HepG2 (cell line): ENCODE measurements around the gene NISCH. TPM values are rescaled to one million over a fixed set of nuclear protein-coding genes. Genes with fewer than 3 reads are reported as not detected.

Source experiments
- AHR ChIP-seq: IDR thresholded peaks from 2 replicates; pipeline ENCODE4 v1.6.1; 2018; ENCODE audit warnings: missing genetic modification reagents, missing compliant biosample characterization
- CAMTA2 ChIP-seq: sonication (generic); formaldehyde crosslinking; IDR thresholded peaks from 2 replicates; pipeline ENCODE4 v1.4.0; 2020; ENCODE audit warnings: mild to moderate bottlenecking, missing genetic modification reagents, borderline replicate concordance
- DMAP1 ChIP-seq: IDR thresholded peaks from 2 replicates; pipeline ENCODE4 v1.6.1; 2016
- FOXM1 ChIP-seq: sonication (generic); formaldehyde crosslinking; IDR thresholded peaks from 2 replicates; pipeline ENCODE4 v1.5.0; 2020; ENCODE audit warnings: missing genetic modification reagents
- GTF3A ChIP-seq: sonication (generic); formaldehyde crosslinking; conservative IDR thresholded peaks from 2 replicates; pipeline ENCODE4 v1.4.0; 2020; ENCODE audit warnings: mild to moderate bottlenecking, missing genetic modification reagents
- HDAC2 ChIP-seq: sonication (generic); formaldehyde crosslinking; IDR thresholded peaks from 2 replicates; pipeline ENCODE4 v1.4.0; 2020; ENCODE audit warnings: missing genetic modification reagents
- IKZF1 ChIP-seq: fragments of 450-650 bp; IDR thresholded peaks from 2 replicates; pipeline ENCODE4 v1.7.1; 2016
- KAT7 ChIP-seq: IDR thresholded peaks from 2 replicates; pipeline ENCODE4 v1.6.1; 2018; ENCODE audit warnings: borderline replicate concordance, missing compliant biosample characterization
- KIAA2018 ChIP-seq: sonication (generic); formaldehyde crosslinking; IDR thresholded peaks from 2 replicates; pipeline ENCODE4 v1.5.0; 2020; ENCODE audit warnings: mild to moderate bottlenecking, missing genetic modification reagents, borderline replicate concordance
- PHF8 ChIP-seq: sonication (generic); formaldehyde crosslinking; IDR thresholded peaks from 2 replicates; pipeline ENCODE4 v1.5.0; 2020; ENCODE audit warnings: missing genetic modification reagents
- RFX5 ChIP-seq: IDR thresholded peaks from 2 replicates; pipeline ENCODE4 v1.6.1; 2011; ENCODE audit warnings: low read depth, low read length, improper control_type of control experiment
- TBP ChIP-seq: sonication (generic); formaldehyde crosslinking; IDR thresholded peaks from 2 replicates; pipeline ENCODE4 v1.5.0; 2020; ENCODE audit warnings: missing genetic modification reagents
- TERF1 ChIP-seq: sonication (generic); formaldehyde crosslinking; IDR thresholded peaks from 2 replicates; pipeline ENCODE4 v1.8.0; 2022; ENCODE audit warnings: mild to moderate bottlenecking, missing genetic modification reagents, moderate library complexity
- THYN1 ChIP-seq: sonication (generic); formaldehyde crosslinking; IDR thresholded peaks from 2 replicates; pipeline ENCODE4 v1.8.1; 2023; ENCODE audit warnings: low read depth, mild to moderate bottlenecking, moderate library complexity, missing genetic modification reagents, borderline replicate concordance
- ZNF235 ChIP-seq: sonication (generic); formaldehyde crosslinking; IDR thresholded peaks from 2 replicates; pipeline ENCODE4 v1.8.1; 2023; ENCODE audit warnings: mild to moderate bottlenecking, missing genetic modification reagents, borderline replicate concordance
- ZNF430 ChIP-seq: sonication (generic); formaldehyde crosslinking; IDR thresholded peaks from 2 replicates; pipeline ENCODE4 v1.9.0; 2021; ENCODE audit warnings: mild to moderate bottlenecking, missing genetic modification reagents
- ZNF564 ChIP-seq: sonication (generic); formaldehyde crosslinking; IDR thresholded peaks from 2 replicates; pipeline ENCODE4 v1.8.1; 2023; ENCODE audit warnings: mild to moderate bottlenecking, missing genetic modification reagents
- ZNF615 ChIP-seq: sonication (generic); formaldehyde crosslinking; IDR thresholded peaks from 2 replicates; pipeline ENCODE4 v1.5.0; 2020; ENCODE audit warnings: mild to moderate bottlenecking, missing genetic modification reagents, borderline replicate concordance
- polyA plus RNA-seq, 8 experiments: library from polyadenylated mRNA; depleted of rRNA in 3 of 8; stranded (reverse) in 7 of 8; unstranded in 1 of 8; fragments of >200 nt; fragmentation: Illumina TruSeq in 4 of 8; extraction: Trizol in 4 of 8; gene quantifications; 2 replicates each; pipeline versions ENCODE4 v1.2.1 to v1.2.3, GENCODE V29; 2011 to 2016; ENCODE audit warnings: low read depth in 4 of 8, missing spikeins in 1 of 8, mixed read lengths in 1 of 8; ENCODE audit not compliant: insufficient read depth in 1 of 8
- total RNA-seq, 5 experiments: library from RNA; depleted of rRNA; stranded (reverse); fragments of >200 nt; fragmentation: Illumina TruSeq; extraction: Trizol; gene quantifications; 2 replicates each; pipeline ENCODE4 v1.2.3, GENCODE V29; 2016; ENCODE audit warnings: low read depth in 1 of 5
- TF ChIP-seq, protein P1 (sequence below): sonication (generic); formaldehyde crosslinking; IDR thresholded peaks from 2 replicates; pipeline ENCODE4 v1.5.1; 2020; ENCODE audit warnings: mild to moderate bottlenecking, missing genetic modification reagents, moderate library complexity
- TF ChIP-seq, protein P2 (sequence below): IDR thresholded peaks from 2 replicates; pipeline ENCODE4 v1.6.1; 2012; ENCODE audit warnings: inconsistent platforms

Gene NISCH
- total and polyA plus RNA-seq, 2 of the 13 experiments (the other 11 are each of a cell fraction or from before 2014, with no cell fraction given) = 27.0 to 47.6 TPM

- TF ChIP-seq KIAA2018 (CRISPR knock-in tag) (no peak), RFX5 (0 out of 2 replicates have a peak, but pooled peaks have one; percentile 31), FOXM1 (no peak), TBP (no peak), ZNF564 (CRISPR knock-in tag) (no peak), ZNF235 (no peak), DMAP1 (CRISPR knock-in tag) (no peak), HDAC2 (peak; percentile 24; the same call in 1 of the 2 replicates), ZNF430 (CRISPR knock-in tag) (no peak), PHF8 (CRISPR knock-in tag) (no peak), IKZF1 (no peak), ZNF615 (no peak), AHR (CRISPR knock-in tag) (no peak), GTF3A (no peak), CAMTA2 (CRISPR knock-in tag) (no peak), THYN1 (CRISPR knock-in tag) (no peak; the same call in 1 of the 2 replicates), KAT7 (no peak), TERF1 (no peak)
- TF ChIP-seq, protein P1, sequence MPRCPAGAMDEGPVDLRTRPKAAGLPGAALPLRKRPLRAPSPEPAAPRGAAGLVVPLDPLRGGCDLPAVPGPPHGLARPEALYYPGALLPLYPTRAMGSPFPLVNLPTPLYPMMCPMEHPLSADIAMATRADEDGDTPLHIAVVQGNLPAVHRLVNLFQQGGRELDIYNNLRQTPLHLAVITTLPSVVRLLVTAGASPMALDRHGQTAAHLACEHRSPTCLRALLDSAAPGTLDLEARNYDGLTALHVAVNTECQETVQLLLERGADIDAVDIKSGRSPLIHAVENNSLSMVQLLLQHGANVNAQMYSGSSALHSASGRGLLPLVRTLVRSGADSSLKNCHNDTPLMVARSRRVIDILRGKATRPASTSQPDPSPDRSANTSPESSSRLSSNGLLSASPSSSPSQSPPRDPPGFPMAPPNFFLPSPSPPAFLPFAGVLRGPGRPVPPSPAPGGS (CRISPR knock-in tag) = no peak
- TF ChIP-seq, protein P2, sequence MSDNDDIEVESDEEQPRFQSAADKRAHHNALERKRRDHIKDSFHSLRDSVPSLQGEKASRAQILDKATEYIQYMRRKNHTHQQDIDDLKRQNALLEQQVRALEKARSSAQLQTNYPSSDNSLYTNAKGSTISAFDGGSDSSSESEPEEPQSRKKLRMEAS = peak; percentile 49
Observed at GRCh38 chr3:52446631-52447511, 8.5 kb upstream of the NISCH start (continued).
